Measurements from ENCODE around the gene TEAD4. TPM values are rescaled to one million over a fixed set of nuclear protein-coding genes. Genes with fewer than 3 reads are reported as not detected.

Gene TEAD4
- total and polyA plus RNA-seq, 4 donors: 0.79 to 3.8 (median 2.8) TPM

DNA sequence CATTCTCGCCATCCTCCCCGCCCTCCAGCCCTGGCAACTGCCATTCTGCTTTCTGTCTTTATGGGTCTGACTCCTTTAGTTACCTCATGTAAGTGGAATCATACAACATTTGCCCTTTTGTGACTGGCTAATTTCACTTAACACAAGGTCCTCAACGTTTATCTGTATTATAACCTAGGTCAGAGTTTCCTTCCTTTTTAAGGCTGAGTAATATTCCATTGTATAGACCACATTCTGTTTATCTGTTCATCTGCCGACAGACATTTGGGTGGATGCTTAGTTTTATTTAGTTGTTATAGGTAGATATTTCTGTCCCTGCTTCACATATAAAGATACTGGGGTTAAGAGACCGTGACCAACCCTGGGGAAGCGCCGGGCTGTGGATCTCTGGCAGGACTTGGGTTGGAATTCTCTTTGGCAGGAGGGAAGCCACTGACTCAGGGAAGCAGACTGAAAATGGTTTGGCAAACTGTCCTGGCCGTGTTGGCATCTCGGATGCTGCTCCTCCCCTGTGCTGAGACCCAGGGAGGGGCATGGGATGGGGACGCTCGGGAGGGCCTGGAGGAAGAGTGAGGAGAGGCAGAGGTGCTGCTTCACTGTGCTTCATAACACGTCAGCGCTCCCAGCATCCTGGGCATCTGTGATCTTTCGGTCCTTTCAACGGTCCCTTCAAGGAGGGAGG, 38.9 kb downstream of the TEAD4 start:
- H3K4me3 ChIP-seq (ENCODE audit: low read depth in 1 of 3, low read length in 3 of 3): no peak overlapping the region
- no peak overlapping the region for H3K27ac ChIP-seq (ENCODE audit: low read depth in 1 of 2, low read length in 2 of 2)
- H3K36me3 ChIP-seq (ENCODE audit: control insufficient read depth in 4 of 4, insufficient read depth in 3 of 4, low read depth in 1 of 4, low read length in 3 of 4): no peaks in the 10 kb centered on the region
- no peak for TF ChIP-seq CTCF (IDR thresholded peaks at IDR 0.05; ENCODE audit: low read depth, low read length, missing input control)
- TF ChIP-seq TAF1 (conservative IDR thresholded peaks at IDR 0.05): no peak
- TF ChIP-seq NR2F2 (IDR thresholded peaks at IDR 0.05): no peak
- no peak for TF ChIP-seq FOXA1 (IDR thresholded peaks at IDR 0.05)
- no peak for TF ChIP-seq YY1 (IDR thresholded peaks at IDR 0.05)
- TF ChIP-seq ZBTB33 (IDR thresholded peaks at IDR 0.05): no peak
- no peak for TF ChIP-seq SP1 (IDR thresholded peaks at IDR 0.05)
- no peak for TF ChIP-seq HNF4A (conservative IDR thresholded peaks at IDR 0.05)
- H3K9me3 ChIP-seq (ENCODE audit: control insufficient read depth in 4 of 4, low read length in 3 of 4): no peaks in the 10 kb centered on the region
- WGBS: 84% methylated on average over 15 of the region's 15 CpGs
- DNase-seq (ENCODE audit: low spot score): no peak
- no peaks in the 10 kb centered on the region for H3K4me1 ChIP-seq (ENCODE audit: control insufficient read depth in 4 of 4, insufficient read depth in 4 of 4, low read length in 3 of 4)
- H3K27me3 ChIP-seq (ENCODE audit: control insufficient read depth in 4 of 4, insufficient read depth in 4 of 4, low read length in 3 of 4): no peaks in the 10 kb centered on the region
- H3K9ac ChIP-seq (ENCODE audit: low read depth in 1 of 2, low read length in 2 of 2): no peak overlapping the region

DNA sequence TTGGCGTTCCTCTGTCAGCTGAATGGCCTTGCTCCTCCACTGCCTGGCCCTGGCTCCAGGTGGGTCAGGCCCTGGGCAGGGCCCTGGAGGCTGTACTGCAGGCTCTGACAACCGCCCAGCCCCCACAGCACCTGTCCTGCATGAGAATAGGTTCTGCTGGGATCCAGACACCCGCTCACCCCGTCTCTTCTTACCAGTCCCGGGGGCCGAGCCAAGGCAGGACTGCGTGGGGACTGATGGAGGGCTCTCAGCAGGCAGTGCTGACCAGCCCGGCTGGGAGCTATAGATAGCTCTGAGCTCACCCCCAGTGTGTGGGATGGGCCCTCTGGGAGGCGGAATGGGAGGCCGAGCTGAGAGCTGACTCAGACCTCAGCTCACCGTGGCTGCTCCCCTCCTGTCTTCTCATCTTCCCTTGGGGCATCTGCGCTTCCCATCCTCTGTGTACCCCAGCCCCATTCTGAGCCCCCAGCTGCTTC, 39.6 kb downstream of the TEAD4 start:
- Histone ChIP-seq H3K9me3 (ENCODE audit: control insufficient read depth in 4 of 4, low read length in 3 of 4) (no peaks in the 10 kb centered on the region), H3K27ac (ENCODE audit: low read depth in 1 of 2, low read length in 2 of 2) (no peak overlapping the region), H3K36me3 (ENCODE audit: control insufficient read depth in 4 of 4, insufficient read depth in 3 of 4, low read depth in 1 of 4, low read length in 3 of 4) (no peaks in the 10 kb centered on the region), H3K9ac (ENCODE audit: low read depth in 1 of 2, low read length in 2 of 2) (no peak overlapping the region), H3K27me3 (ENCODE audit: control insufficient read depth in 4 of 4, insufficient read depth in 4 of 4, low read length in 3 of 4) (no peaks in the 10 kb centered on the region), H3K4me3 (ENCODE audit: low read depth in 1 of 3, low read length in 3 of 3) (no peak overlapping the region), H3K4me1 (ENCODE audit: control insufficient read depth in 4 of 4, insufficient read depth in 4 of 4, low read length in 3 of 4) (no peaks in the 10 kb centered on the region)
- DNase-seq (ENCODE audit: low spot score): no peak
- WGBS: 86% methylated on average over 12 of the region's 12 CpGs
- no peak for TF ChIP-seq REST (IDR thresholded peaks at IDR 0.05)
- TF ChIP-seq CTCF (IDR thresholded peaks at IDR 0.05; ENCODE audit: low read depth, low read length, missing input control): no peak
- no peak for TF ChIP-seq HNF4A (conservative IDR thresholded peaks at IDR 0.05)
- no peak for TF ChIP-seq ZBTB33 (IDR thresholded peaks at IDR 0.05)
- TF ChIP-seq SP1 (IDR thresholded peaks at IDR 0.05): no peak
- TF ChIP-seq JUND (IDR thresholded peaks at IDR 0.05): no peak
- TF ChIP-seq HNF4G (IDR thresholded peaks at IDR 0.05): no peak
- TF ChIP-seq EGR1 (IDR thresholded peaks at IDR 0.05; ENCODE audit: low read depth in 2 of 2): no peak
- TF ChIP-seq NR2F2 (IDR thresholded peaks at IDR 0.05): no peak
- no peak for TF ChIP-seq RAD21 (IDR thresholded peaks at IDR 0.05)
- TF ChIP-seq, protein P1, sequence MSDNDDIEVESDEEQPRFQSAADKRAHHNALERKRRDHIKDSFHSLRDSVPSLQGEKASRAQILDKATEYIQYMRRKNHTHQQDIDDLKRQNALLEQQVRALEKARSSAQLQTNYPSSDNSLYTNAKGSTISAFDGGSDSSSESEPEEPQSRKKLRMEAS (IDR thresholded peaks at IDR 0.05): no peak
- no peak for TF ChIP-seq GABPA (IDR thresholded peaks at IDR 0.05 in 1 of 2, conservative IDR thresholded peaks at IDR 0.05 in 1 of 2)
- no peak for TF ChIP-seq RXRA (IDR thresholded peaks at IDR 0.05)
- no peak for TF ChIP-seq FOXA1 (IDR thresholded peaks at IDR 0.05)
- no peak for TF ChIP-seq TAF1 (conservative IDR thresholded peaks at IDR 0.05)

Measured in liver (tissue), 9 donors.